Esophagus muscularis mucosa (tissue), 4 donors: ENCODE measurements around the gene MAMDC2. TPM values are rescaled to one million over a fixed set of nuclear protein-coding genes. Genes with fewer than 3 reads are reported as not detected.
A peak's percentile ranks its signal among the peaks of the same experiment; 100 is the strongest.

Experiments
- DNase-seq: peaks from one replicate; pipeline ENCODE4 v3.0.0-alpha.2; 2017; ENCODE audit errors: extremely low spot score
- H3K27ac ChIP-seq, 4 donors: fragments of 200-600 bp; sonication (generic); replicated peaks in 1 of 4; 1 replicate in 3 of 4; 2 replicates in 1 of 4; pipeline ENCODE4 v1.5.1; 2016 to 2019; ENCODE audit warnings: mild to moderate bottlenecking in 1 of 4
- H3K27me3 ChIP-seq, 4 donors: fragments of 200-600 bp; sonication (generic); one replicate each; pipeline versions ENCODE4 v1.5.1 to v1.6.0; 2016 to 2019
- H3K36me3 ChIP-seq, 4 donors: fragments of 200-600 bp; sonication (generic); one replicate each; pipeline ENCODE4 v1.5.1; 2016 to 2019
- H3K4me1 ChIP-seq, 4 donors: fragments of 200-600 bp; sonication (generic); one replicate each; pipeline ENCODE4 v1.5.1; 2016 to 2019
- H3K4me3 ChIP-seq, 4 donors: fragments of 200-600 bp; sonication (generic); 1 replicate in 2 of 4; 2 replicates in 2 of 4; pipeline ENCODE4 v1.5.1; 2016 to 2019; ENCODE audit warnings: mild to moderate bottlenecking in 4 of 4, moderate library complexity in 1 of 4
- H3K9me3 ChIP-seq, 4 donors: fragments of 200-600 bp; sonication (generic); 1 replicate in 3 of 4; 2 replicates in 1 of 4; pipeline ENCODE4 v1.5.1; 2016 to 2019
- CTCF ChIP-seq, 3 experiments: fragments of 200-600 bp in 2 of 3; fragments of 450-650 bp in 1 of 3; sonication (generic) in 2 of 3; IDR thresholded peaks; one replicate each; pipeline ENCODE4 v1.5.1; 2017 to 2019; ENCODE audit warnings: antibody characterized with exemption in 3 of 3, mild to moderate bottlenecking in 2 of 3, moderate library complexity in 1 of 3
- EP300 ChIP-seq: sonication (generic); formaldehyde crosslinking; IDR thresholded peaks from one replicate; pipeline ENCODE4 v1.6.1; 2017; ENCODE audit warnings: antibody characterized with exemption
- POLR2A ChIP-seq: fragments of 450-650 bp; IDR thresholded peaks from one replicate; pipeline ENCODE4 v1.6.1; 2017; ENCODE audit warnings: antibody characterized with exemption, moderate library complexity, mild to moderate bottlenecking, low read depth
- POLR2AphosphoS5 ChIP-seq, 2 donors: sonication (generic); formaldehyde crosslinking; IDR thresholded peaks; one replicate each; pipeline ENCODE4 v1.6.1; 2017; ENCODE audit warnings: antibody characterized with exemption in 2 of 2
- WGBS: methylation state at CpG from one replicate; pipeline ENCODE4 v1.1.5; 2018; 5-methylcytosine and 5-hydroxymethylcytosine counted together
- intact Hi-C: fragments of 100-400 bp; cut with DNase I; formaldehyde crosslinking; loops from one replicate; pipeline ENCODE4 v1.15.1; 2023
- total RNA-seq, 4 donors: library from RNA; depleted of rRNA; stranded (reverse); fragments of >200 nt; gene quantifications; one replicate each; pipeline versions ENCODE4 v1.1.0 to v1.2.1, GENCODE V29; 2016

MAMDC2 gene
- total RNA-seq, 4 donors from 2014 or later = 115 to 147 (median 126) TPM

DNA sequence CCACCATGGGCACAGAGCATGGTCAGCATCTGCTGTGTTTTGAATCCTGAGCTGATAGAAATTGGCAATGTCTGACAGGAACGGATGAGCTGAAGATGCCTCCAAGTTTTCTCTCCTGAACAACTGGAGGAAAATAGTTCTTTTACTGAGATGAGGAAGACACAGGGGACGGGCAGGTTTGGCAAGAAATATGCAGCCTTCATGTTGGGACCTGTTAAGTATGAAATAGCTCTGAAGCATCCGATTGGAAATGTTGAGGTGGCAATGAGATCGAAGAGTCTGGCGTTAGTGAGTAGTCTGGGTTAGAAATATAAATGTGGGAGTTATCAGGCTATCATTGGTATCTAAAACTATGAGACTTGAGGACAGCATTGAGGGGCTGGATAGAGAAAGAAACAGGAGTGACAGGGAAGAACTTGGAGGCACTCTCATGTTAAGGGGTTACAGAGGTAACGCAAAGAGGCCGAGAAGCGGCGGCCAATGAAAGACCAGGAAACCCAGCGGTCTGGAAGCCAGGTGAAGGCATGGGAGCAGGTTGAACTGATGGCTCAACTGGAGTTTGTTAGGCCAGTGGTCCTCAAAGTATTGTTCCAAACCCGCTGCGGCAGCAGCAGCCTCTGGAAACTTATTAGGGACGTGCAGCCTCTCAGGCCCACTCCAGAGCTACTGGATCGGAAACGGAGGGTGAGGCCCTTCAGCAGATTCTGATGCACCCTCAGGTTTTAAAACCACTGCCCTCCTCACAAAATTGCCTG lies 1.0 kb upstream of the MAMDC2 start:
- Histone ChIP-seq H3K4me3 (peak overlapping the region; percentile 75 to 85 (median 78)), H3K36me3 (peaks cover 0 to 7% (median 0%) of the 10 kb centered on the region in 4 donors), H3K27ac (peak overlapping the region; percentile 91 to 96 (median 94)), H3K27me3 (no peaks in the 10 kb centered on the region), H3K4me1 (peaks cover 23 to 80% (median 64%) of the 10 kb centered on the region in 4 donors), H3K9me3 (no peaks in the 10 kb centered on the region)
- peak; percentile 77 for DNase-seq
- WGBS = 80% methylated on average over 15 of the region's 15 CpGs
- intact Hi-C loops = loop anchor here (5.0 kb wide), 2 partner anchors 70 kb away; no protein-coding TSS in a partner anchor
- TF ChIP-seq POLR2AphosphoS5 (IDR thresholded peaks at IDR 0.05) = no peak

GRCh38 chr9:70043285-70043684 lies 363 bp upstream of the MAMDC2 start:
- peak overlapping the region; percentile 75 to 85 (median 78) for H3K4me3 ChIP-seq
- intact Hi-C loops = loop anchor here (5.0 kb wide), 2 partner anchors 69 to 71 kb away; no protein-coding TSS in a partner anchor
- H3K27me3 ChIP-seq = no peaks in the 10 kb centered on the region
- H3K9me3 ChIP-seq = no peaks in the 10 kb centered on the region
- H3K4me1 ChIP-seq = peaks cover 29 to 84% (median 71%) of the 10 kb centered on the region in 4 donors
- peak overlapping the region; percentile 91 to 96 (median 94) for H3K27ac ChIP-seq
- WGBS = 12% methylated on average over 7 of the region's 7 CpGs
- no peak for DNase-seq
- H3K36me3 ChIP-seq = peaks cover 0 to 13% (median under 1%) of the 10 kb centered on the region in 4 donors
- TF ChIP-seq POLR2A = no peak
- TF ChIP-seq POLR2AphosphoS5 (IDR thresholded peaks at IDR 0.05) = no peak
- no peak for TF ChIP-seq CTCF (IDR thresholded peaks at IDR 0.05)
- no peak for TF ChIP-seq EP300

GRCh38 chr9:70044490-70045307 lies 1.1 kb downstream of the MAMDC2 start:
- 9% methylated on average over 25 of the region's 26 CpGs for WGBS

DNA sequence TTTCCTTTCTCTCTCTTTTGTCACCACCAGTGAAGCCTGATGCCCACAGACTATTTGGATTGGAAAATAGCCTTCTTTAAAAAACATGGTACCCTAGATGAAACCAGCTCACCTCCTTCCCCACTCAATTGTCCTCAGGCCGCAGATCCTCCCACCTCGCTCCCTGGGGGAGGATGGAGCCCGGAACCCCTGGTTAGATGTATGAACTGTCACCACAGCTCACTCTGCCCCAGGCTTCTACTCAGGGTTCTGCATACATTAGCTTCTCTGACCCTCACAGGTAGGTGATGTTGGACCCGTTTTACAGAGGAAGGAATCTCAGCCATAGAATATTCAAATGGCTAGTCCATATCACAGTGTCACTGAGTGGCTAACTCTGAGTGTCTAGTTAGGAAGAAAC lies 1.8 kb downstream of the MAMDC2 start:
- WGBS = 74% methylated on average over 4 of the region's 4 CpGs
- Histone ChIP-seq H3K27me3 (no peaks in the 10 kb centered on the region), H3K27ac (peak overlapping the region; percentile 91 to 96 (median 94)), H3K36me3 (peaks cover 0 to 17% (median 2%) of the 10 kb centered on the region in 4 donors), H3K4me1 (peaks cover 51 to 91% (median 83%) of the 10 kb centered on the region in 4 donors), H3K9me3 (no peaks in the 10 kb centered on the region), H3K4me3 (peak overlapping the region; percentile 75 to 85 (median 78))
- no peak for TF ChIP-seq POLR2A
- no peak for TF ChIP-seq EP300
- TF ChIP-seq POLR2AphosphoS5 (IDR thresholded peaks at IDR 0.05) = no peak
- TF ChIP-seq CTCF (IDR thresholded peaks at IDR 0.05) = no peak
- intact Hi-C loops = no loop called here
- DNase-seq = peak; percentile 83

More at GRCh38 chr9:70044490-70045307, 1.1 kb downstream of the MAMDC2 start:
- no peaks in the 10 kb centered on the region for H3K27me3 ChIP-seq
- H3K4me1 ChIP-seq = peaks cover 43 to 91% (median 82%) of the 10 kb centered on the region in 4 donors
- DNase-seq = peak; percentile 93
- H3K36me3 ChIP-seq = peaks cover 0 to 17% (median 2%) of the 10 kb centered on the region in 4 donors
- H3K4me3 ChIP-seq = peak overlapping the region; percentile 75 to 85 (median 78)
- no peaks in the 10 kb centered on the region for H3K9me3 ChIP-seq
- peak in 1 of 2 donors; percentile 64 for TF ChIP-seq POLR2AphosphoS5 (IDR thresholded peaks at IDR 0.05)
- TF ChIP-seq CTCF (IDR thresholded peaks at IDR 0.05) = no peak
- no peak for TF ChIP-seq EP300
- H3K27ac ChIP-seq = peak overlapping the region; percentile 91 to 96 (median 94)
- intact Hi-C loops = loop anchor here (5.0 kb wide), 2 partner anchors 68 to 72 kb away; no protein-coding TSS in a partner anchor
